Sigmoid colon (tissue), 4 donors: ENCODE measurements around the gene UVRAG.

Source experiments
- CTCF ChIP-seq, 4 experiments: fragments of 450-650 bp in 3 of 4; fragments of 200-600 bp in 1 of 4; IDR thresholded peaks; one replicate each; pipeline ENCODE4 v1.5.1; 2016 to 2019; ENCODE audit warnings: antibody characterized with exemption in 4 of 4, mild to moderate bottlenecking in 3 of 4, moderate library complexity in 2 of 4
- EP300 ChIP-seq, 4 donors: sonication (generic); formaldehyde crosslinking; IDR thresholded peaks; one replicate each; pipeline ENCODE4 v1.6.1; 2017; ENCODE audit warnings: antibody characterized with exemption in 4 of 4
- POLR2A ChIP-seq, 2 donors: fragments of 450-650 bp; IDR thresholded peaks; one replicate each; pipeline ENCODE4 v1.6.1; 2016; ENCODE audit warnings: antibody characterized with exemption in 2 of 2, mild to moderate bottlenecking in 2 of 2, moderate library complexity in 2 of 2
- POLR2AphosphoS5 ChIP-seq, 4 donors: sonication (generic); formaldehyde crosslinking; IDR thresholded peaks; one replicate each; pipeline ENCODE4 v1.6.1; 2017; ENCODE audit warnings: antibody characterized with exemption in 4 of 4

- no peak for TF ChIP-seq CTCF (IDR thresholded peaks at IDR 0.05)
- no peak for TF ChIP-seq POLR2AphosphoS5 (IDR thresholded peaks at IDR 0.05)
- TF ChIP-seq POLR2A (IDR thresholded peaks at IDR 0.05): no peak
- no peak for TF ChIP-seq EP300 (IDR thresholded peaks at IDR 0.05)
Measured at GRCh38 chr11:76026281-76026680, 211.3 kb downstream of the UVRAG start.
